Ishikawa (cell line): Measurements from ENCODE around the gene CDH2.

Experiments used
- EGR1 ChIP-seq: IDR thresholded peaks from 2 replicates; pipeline ENCODE4 v1.6.1; 2012
- EP300 ChIP-seq: IDR thresholded peaks from 2 replicates; pipeline ENCODE4 v1.6.1; 2012; ENCODE audit warnings: borderline replicate concordance
- FOXM1 ChIP-seq: IDR thresholded peaks from 2 replicates; pipeline ENCODE4 v1.6.1; 2012; ENCODE audit warnings: low read depth, borderline replicate concordance
- MAX ChIP-seq: IDR thresholded peaks from 2 replicates; pipeline ENCODE4 v1.6.1; 2012
- RAD21 ChIP-seq: IDR thresholded peaks from 2 replicates; pipeline ENCODE4 v1.6.1; 2012; ENCODE audit warnings: low read depth
- TAF1 ChIP-seq: IDR thresholded peaks from 2 replicates; pipeline ENCODE4 v1.6.1; 2012; ENCODE audit warnings: low read depth, mild to moderate bottlenecking
- TCF12 ChIP-seq: IDR thresholded peaks from 2 replicates; pipeline ENCODE4 v1.6.1; 2012; ENCODE audit warnings: low read depth
- USF1 ChIP-seq: IDR thresholded peaks from 2 replicates; pipeline ENCODE4 v1.6.1; 2012
- YY1 ChIP-seq: IDR thresholded peaks from 2 replicates; pipeline ENCODE4 v1.6.1; 2012; ENCODE audit warnings: low read depth
- ZBTB7A ChIP-seq: IDR thresholded peaks from 2 replicates; pipeline ENCODE4 v1.6.1; 2012; ENCODE audit warnings: low read depth
- TF ChIP-seq, protein P1 (sequence below): IDR thresholded peaks from 2 replicates; pipeline ENCODE4 v1.6.1; 2012; ENCODE audit warnings: low read depth, mild to moderate bottlenecking

GRCh38 chr18:28123401-28124030 lies 53.4 kb downstream of the CDH2 start:
- no peak for TF ChIP-seq TAF1
- TF ChIP-seq MAX: no peak
- no peak for TF ChIP-seq RAD21
- TF ChIP-seq EP300: no peak
- TF ChIP-seq, protein P1, sequence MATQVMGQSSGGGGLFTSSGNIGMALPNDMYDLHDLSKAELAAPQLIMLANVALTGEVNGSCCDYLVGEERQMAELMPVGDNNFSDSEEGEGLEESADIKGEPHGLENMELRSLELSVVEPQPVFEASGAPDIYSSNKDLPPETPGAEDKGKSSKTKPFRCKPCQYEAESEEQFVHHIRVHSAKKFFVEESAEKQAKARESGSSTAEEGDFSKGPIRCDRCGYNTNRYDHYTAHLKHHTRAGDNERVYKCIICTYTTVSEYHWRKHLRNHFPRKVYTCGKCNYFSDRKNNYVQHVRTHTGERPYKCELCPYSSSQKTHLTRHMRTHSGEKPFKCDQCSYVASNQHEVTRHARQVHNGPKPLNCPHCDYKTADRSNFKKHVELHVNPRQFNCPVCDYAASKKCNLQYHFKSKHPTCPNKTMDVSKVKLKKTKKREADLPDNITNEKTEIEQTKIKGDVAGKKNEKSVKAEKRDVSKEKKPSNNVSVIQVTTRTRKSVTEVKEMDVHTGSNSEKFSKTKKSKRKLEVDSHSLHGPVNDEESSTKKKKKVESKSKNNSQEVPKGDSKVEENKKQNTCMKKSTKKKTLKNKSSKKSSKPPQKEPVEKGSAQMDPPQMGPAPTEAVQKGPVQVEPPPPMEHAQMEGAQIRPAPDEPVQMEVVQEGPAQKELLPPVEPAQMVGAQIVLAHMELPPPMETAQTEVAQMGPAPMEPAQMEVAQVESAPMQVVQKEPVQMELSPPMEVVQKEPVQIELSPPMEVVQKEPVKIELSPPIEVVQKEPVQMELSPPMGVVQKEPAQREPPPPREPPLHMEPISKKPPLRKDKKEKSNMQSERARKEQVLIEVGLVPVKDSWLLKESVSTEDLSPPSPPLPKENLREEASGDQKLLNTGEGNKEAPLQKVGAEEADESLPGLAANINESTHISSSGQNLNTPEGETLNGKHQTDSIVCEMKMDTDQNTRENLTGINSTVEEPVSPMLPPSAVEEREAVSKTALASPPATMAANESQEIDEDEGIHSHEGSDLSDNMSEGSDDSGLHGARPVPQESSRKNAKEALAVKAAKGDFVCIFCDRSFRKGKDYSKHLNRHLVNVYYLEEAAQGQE: no peak
- no peak for TF ChIP-seq TCF12
- TF ChIP-seq USF1: no peak
- no peak for TF ChIP-seq FOXM1
- TF ChIP-seq YY1: no peak
- TF ChIP-seq EGR1: no peak
- TF ChIP-seq ZBTB7A: no peak
